Suprapubic skin (tissue), 3 donors: ENCODE results near the gene PEAK3.

Experiments
- CTCF ChIP-seq, 2 donors: fragments of 200-600 bp in 1 of 2; fragments of 450-650 bp in 1 of 2; sonication (generic) in 1 of 2; IDR thresholded peaks; one replicate each; pipeline ENCODE4 v1.5.1; 2016 to 2019; ENCODE audit warnings: antibody characterized with exemption in 2 of 2, mild to moderate bottlenecking in 1 of 2, moderate library complexity in 1 of 2
- POLR2AphosphoS5 ChIP-seq, 3 donors: sonication (generic); formaldehyde crosslinking; IDR thresholded peaks; one replicate each; pipeline ENCODE4 v1.6.1; 2017; ENCODE audit warnings: antibody characterized with exemption in 3 of 3

- TF ChIP-seq CTCF (IDR thresholded peaks at IDR 0.05) (no peak), POLR2AphosphoS5 (IDR thresholded peaks at IDR 0.05) (no peak)
These were observed 53.6 kb downstream of the PEAK3 start for GRCh38 chr19:2228157-2229030.
